Loucy (cell line): ENCODE results near the gene ORAI1.
A peak's percentile ranks its signal among the peaks of the same experiment; 100 is the strongest.

Experiments used
- H2AFZ ChIP-seq: fragments of 200-600 bp; sonication (generic); 2 replicates; pipeline ENCODE4 v1.6.0; 2016; ENCODE audit warnings: antibody characterized with exemption, mild to moderate bottlenecking, low read length, moderate library complexity
- H3F3A ChIP-seq: fragments of 200-600 bp; 2 replicates; pipeline ENCODE4 v1.6.0; 2016; ENCODE audit warnings: antibody characterized with exemption, low read depth, mild to moderate bottlenecking
- H3K27me3 ChIP-seq: fragments of 200-600 bp; sonication (generic); 2 replicates; pipeline ENCODE4 v1.6.1; 2014; ENCODE audit warnings: low read length, mild to moderate bottlenecking; ENCODE audit not compliant: insufficient read depth, poor library complexity, severe bottlenecking
- H3K36me3 ChIP-seq: fragments of 200-600 bp; sonication (generic); 2 replicates; pipeline ENCODE4 v1.6.1; 2016; ENCODE audit warnings: low read length; ENCODE audit not compliant: insufficient read depth
- H3K4me1 ChIP-seq: fragments of 200-600 bp; sonication (generic); 2 replicates; pipeline ENCODE4 v1.5.1; 2014; ENCODE audit warnings: low read length, mild to moderate bottlenecking; ENCODE audit not compliant: insufficient read depth, poor library complexity, severe bottlenecking
- H3K4me2 ChIP-seq: fragments of 200-600 bp; sonication (generic); 2 replicates; pipeline ENCODE4 v1.6.0; 2014; ENCODE audit warnings: antibody characterized with exemption, low read length, low read depth, mild to moderate bottlenecking; ENCODE audit not compliant: poor library complexity, severe bottlenecking
- H3K4me3 ChIP-seq: fragments of 200-600 bp; sonication (generic); 2 replicates; pipeline ENCODE4 v1.5.1; 2014; ENCODE audit warnings: low read length, mild to moderate bottlenecking, mixed read lengths; ENCODE audit not compliant: poor library complexity, severe bottlenecking
- H3K79me2 ChIP-seq: fragments of 200-600 bp; sonication (generic); 2 replicates; pipeline ENCODE4 v1.6.1; 2014; ENCODE audit warnings: low read length; ENCODE audit not compliant: insufficient read depth
- H3K9ac ChIP-seq: fragments of 200-600 bp; sonication (generic); 2 replicates; pipeline ENCODE4 v1.6.0; 2014; ENCODE audit warnings: mild to moderate bottlenecking, low read depth, low read length, moderate library complexity; ENCODE audit not compliant: poor library complexity, severe bottlenecking
- H3K9me2 ChIP-seq: fragments of 200-600 bp; sonication (generic); replicated peaks from 2 replicates; pipeline ENCODE4 v1.6.1; 2016; ENCODE audit warnings: low read depth, low read length, mixed read lengths
- H3K9me3 ChIP-seq: fragments of 200-600 bp; sonication (generic); 2 replicates; pipeline ENCODE4 v1.6.1; 2014; ENCODE audit warnings: mild to moderate bottlenecking, antibody characterized with exemption, low read length, low read depth; ENCODE audit not compliant: insufficient read depth
- H4K20me1 ChIP-seq: fragments of 200-600 bp; sonication (generic); 2 replicates; pipeline ENCODE4 v1.6.0; 2014; ENCODE audit warnings: antibody characterized with exemption, low read length, mild to moderate bottlenecking; ENCODE audit not compliant: insufficient read depth, poor library complexity, severe bottlenecking
- EZH2phosphoT487 ChIP-seq: fragments of 200-600 bp; IDR thresholded peaks from 2 replicates; pipeline ENCODE4 v1.6.1; 2018; ENCODE audit warnings: antibody characterized with exemption, mild to moderate bottlenecking, moderate library complexity, borderline replicate concordance
- TF ChIP-seq, protein P1 (sequence below): fragments of 200-600 bp; sonication (generic); conservative IDR thresholded peaks from 2 replicates; pipeline ENCODE4 v1.5.1; 2014; ENCODE audit warnings: mild to moderate bottlenecking, antibody characterized with exemption, low read length

Gene ORAI1

DNA sequence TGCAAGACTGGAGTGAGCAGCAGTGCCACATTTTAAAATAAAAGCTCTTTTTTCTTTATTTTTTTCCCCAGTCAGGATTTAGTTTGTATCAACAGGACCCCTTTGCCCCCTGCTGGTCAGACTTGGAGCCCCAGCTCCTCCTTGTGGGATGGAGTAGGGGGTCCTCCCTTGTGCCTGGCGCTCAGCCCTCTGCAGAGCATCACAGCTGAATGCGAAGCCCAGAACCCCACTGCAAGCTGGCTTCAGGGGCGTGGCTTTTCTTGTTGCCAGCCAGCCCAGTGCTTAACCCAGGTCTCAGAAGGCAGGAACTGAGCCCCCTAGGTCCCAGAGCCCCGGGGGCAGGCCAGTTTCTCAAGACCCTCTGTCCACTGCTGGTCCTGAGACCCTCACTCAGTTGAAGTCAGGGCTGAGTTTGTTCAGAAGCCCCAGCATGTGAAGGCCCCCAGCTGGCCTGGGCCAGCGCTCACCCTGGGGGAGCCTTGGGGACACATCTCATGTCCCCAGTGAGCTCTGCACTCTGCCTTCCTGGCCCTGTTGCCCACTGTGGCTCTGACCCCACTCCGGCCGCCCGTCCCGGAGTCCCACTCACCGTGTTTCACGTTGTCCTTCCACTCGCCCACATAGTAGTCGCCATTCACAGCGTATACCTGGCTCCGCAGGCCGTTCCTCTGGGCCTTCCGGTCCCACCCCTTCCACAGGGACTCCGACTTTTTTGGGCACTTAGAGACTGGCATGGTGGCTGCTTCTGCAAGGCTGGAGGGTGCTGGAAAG is 42.6 kb downstream of the ORAI1 start:
- Histone ChIP-seq H3K9me2 (no peaks in the 10 kb centered on the region), H3K79me2 (peaks cover 30% of the 10 kb centered on the region), H3K4me2 (no peak overlapping the region), H2AFZ (no peak overlapping the region), H3K36me3 (no peaks in the 10 kb centered on the region), H3K4me1 (peaks cover 19% of the 10 kb centered on the region), H3K4me3 (no peak overlapping the region), H3K27me3 (no peaks in the 10 kb centered on the region), H4K20me1 (no peaks in the 10 kb centered on the region), H3F3A (no peaks in the 10 kb centered on the region), H3K9me3 (no peaks in the 10 kb centered on the region), H3K9ac (no peak overlapping the region)
- TF ChIP-seq, protein P1, sequence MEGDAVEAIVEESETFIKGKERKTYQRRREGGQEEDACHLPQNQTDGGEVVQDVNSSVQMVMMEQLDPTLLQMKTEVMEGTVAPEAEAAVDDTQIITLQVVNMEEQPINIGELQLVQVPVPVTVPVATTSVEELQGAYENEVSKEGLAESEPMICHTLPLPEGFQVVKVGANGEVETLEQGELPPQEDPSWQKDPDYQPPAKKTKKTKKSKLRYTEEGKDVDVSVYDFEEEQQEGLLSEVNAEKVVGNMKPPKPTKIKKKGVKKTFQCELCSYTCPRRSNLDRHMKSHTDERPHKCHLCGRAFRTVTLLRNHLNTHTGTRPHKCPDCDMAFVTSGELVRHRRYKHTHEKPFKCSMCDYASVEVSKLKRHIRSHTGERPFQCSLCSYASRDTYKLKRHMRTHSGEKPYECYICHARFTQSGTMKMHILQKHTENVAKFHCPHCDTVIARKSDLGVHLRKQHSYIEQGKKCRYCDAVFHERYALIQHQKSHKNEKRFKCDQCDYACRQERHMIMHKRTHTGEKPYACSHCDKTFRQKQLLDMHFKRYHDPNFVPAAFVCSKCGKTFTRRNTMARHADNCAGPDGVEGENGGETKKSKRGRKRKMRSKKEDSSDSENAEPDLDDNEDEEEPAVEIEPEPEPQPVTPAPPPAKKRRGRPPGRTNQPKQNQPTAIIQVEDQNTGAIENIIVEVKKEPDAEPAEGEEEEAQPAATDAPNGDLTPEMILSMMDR = peak; percentile 82
- no peak for TF ChIP-seq EZH2phosphoT487

DNA sequence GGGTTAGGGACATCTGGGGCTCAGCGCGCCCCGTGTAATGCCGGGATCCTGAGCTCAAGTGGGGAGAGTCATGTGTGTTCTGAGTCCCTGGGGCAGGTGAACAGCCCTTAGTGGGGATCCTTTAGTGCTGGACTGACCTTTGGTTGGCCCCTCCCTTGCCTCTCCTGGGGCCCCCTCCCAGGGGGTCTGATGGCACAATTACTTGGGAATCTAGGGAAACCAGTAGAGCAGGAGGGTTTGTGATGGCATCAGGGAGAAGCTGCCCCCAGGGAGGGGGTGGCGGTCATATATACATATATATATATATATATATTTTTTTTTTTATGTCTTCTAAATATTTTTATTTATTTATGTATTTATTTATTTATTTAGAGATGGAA is 43.2 kb downstream of the ORAI1 start, which contains the start of gene MORN3:
MORN3 (minus strand) TSS at position 134 of the 380 bp plus-strand sequence. CDS start 171 bp downstream, outside the sequence.
- H3K27me3 ChIP-seq = no peaks in the 10 kb centered on the region
- H3K4me2 ChIP-seq = no peak within 1 kb of the TSS
- H3K9ac ChIP-seq = no peak within 1 kb of the TSS
- no peak within 1 kb of the TSS for H3K4me3 ChIP-seq
- H3K36me3 ChIP-seq = no peaks in the 10 kb centered on the region
- peaks cover 19% of the 10 kb centered on the region for H3K4me1 ChIP-seq
- no peaks in the 10 kb centered on the region for H4K20me1 ChIP-seq
- H3K79me2 ChIP-seq = peaks cover 25% of the 10 kb centered on the region
- no peaks in the 10 kb centered on the region for H3K9me2 ChIP-seq
- no peaks in the 10 kb centered on the region for H3F3A ChIP-seq
- H3K9me3 ChIP-seq = no peaks in the 10 kb centered on the region
- no peak within 1 kb of the TSS for H2AFZ ChIP-seq
- TF ChIP-seq, protein P1 = no peak
- TF ChIP-seq EZH2phosphoT487 = no peak

DNA sequence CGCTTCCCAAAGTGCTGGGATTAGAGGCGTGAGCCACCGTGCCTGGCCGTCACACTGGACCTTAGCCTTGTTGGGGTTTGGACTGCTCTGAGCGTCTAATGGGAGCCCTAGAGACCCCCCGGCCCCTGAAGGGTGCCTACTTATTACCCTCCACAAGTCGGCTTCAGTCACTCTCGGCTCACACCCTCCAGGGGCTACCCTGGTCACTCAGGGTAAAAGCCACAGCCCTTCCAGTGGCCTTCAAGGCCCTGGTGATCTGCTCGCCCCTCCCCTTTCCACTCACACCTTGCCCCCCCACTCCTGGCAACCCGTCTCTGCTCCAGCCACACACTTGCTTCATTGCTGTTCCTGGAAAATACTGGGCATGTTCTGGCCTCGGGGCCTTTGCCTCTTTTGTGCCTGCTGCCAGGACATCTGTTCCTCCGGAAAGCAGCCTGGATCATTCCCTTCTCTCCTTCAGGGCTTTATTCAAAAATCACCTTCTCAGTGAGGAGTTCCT is 46.7 kb downstream of the ORAI1 start:
- Histone ChIP-seq H3K36me3 (no peaks in the 10 kb centered on the region), H3K9me3 (no peaks in the 10 kb centered on the region), H3K27me3 (no peaks in the 10 kb centered on the region), H3K4me3 (no peak overlapping the region), H3K9me2 (no peaks in the 10 kb centered on the region), H4K20me1 (no peaks in the 10 kb centered on the region), H3K9ac (no peak overlapping the region), H3K4me1 (no peaks in the 10 kb centered on the region), H2AFZ (no peak overlapping the region), H3K79me2 (no peaks in the 10 kb centered on the region), H3K4me2 (no peak overlapping the region), H3F3A (no peaks in the 10 kb centered on the region; the same call in 1 of the 2 replicates)
- TF ChIP-seq, protein P1 = no peak
- no peak for TF ChIP-seq EZH2phosphoT487
